Peyer's patch (tissue), 4 donors: ENCODE results near the gene VRK1. TPM values are rescaled to one million over a fixed set of nuclear protein-coding genes. Genes with fewer than 3 reads are reported as not detected.
"Not testable (repeated sequence)": the region's sequence is repeated elsewhere in the genome, so short reads cannot be mapped to it uniquely, and the experiment has no call there.

Source experiments
- DNase-seq, 3 donors: peaks; one replicate each; pipeline ENCODE4 v3.0.0-alpha.2; 2017 to 2019
- H3K27ac ChIP-seq, 4 donors: fragments of 200-600 bp; sonication (generic); one replicate each; pipeline ENCODE4 v1.5.1; 2016 to 2019
- H3K27me3 ChIP-seq, 2 donors: fragments of 200-600 bp; sonication (generic); one replicate each; pipeline ENCODE4 v1.5.1; 2019
- H3K36me3 ChIP-seq, 3 donors: fragments of 200-600 bp; sonication (generic); one replicate each; pipeline ENCODE4 v1.5.1; 2016 to 2019
- H3K4me1 ChIP-seq, 4 donors: fragments of 200-600 bp; sonication (generic); one replicate each; pipeline ENCODE4 v1.5.1; 2016 to 2019
- H3K4me3 ChIP-seq, 4 donors: fragments of 200-600 bp; sonication (generic); 1 replicate in 3 of 4; 2 replicates in 1 of 4; pipeline ENCODE4 v1.5.1; 2016 to 2019; ENCODE audit warnings: mild to moderate bottlenecking in 1 of 4
- H3K9me3 ChIP-seq, 4 donors: fragments of 200-600 bp; sonication (generic); one replicate each; pipeline ENCODE4 v1.5.1; 2016 to 2019; ENCODE audit warnings: mild to moderate bottlenecking in 1 of 4
- POLR2A ChIP-seq, 2 donors: fragments of 450-650 bp; IDR thresholded peaks; one replicate each; pipeline ENCODE4 v1.5.1; 2017; ENCODE audit warnings: antibody characterized with exemption in 2 of 2, mild to moderate bottlenecking in 2 of 2, moderate library complexity in 2 of 2
- total RNA-seq, 4 donors: library from RNA; depleted of rRNA; stranded (reverse); fragments of >200 nt; gene quantifications; one replicate each; pipeline ENCODE4 v1.1.0, GENCODE V29; 2016
- TF ChIP-seq, protein P1 (sequence below), 6 experiments: fragments of 450-650 bp in 4 of 6; fragments of 200-600 bp in 2 of 6; sonication (generic) in 1 of 6; IDR thresholded peaks; one replicate each; pipeline ENCODE4 v1.5.1; 2017 to 2019; ENCODE audit warnings: antibody characterized with exemption in 6 of 6, mild to moderate bottlenecking in 3 of 6, moderate library complexity in 1 of 6

VRK1 gene
- total RNA-seq, 4 donors from 2014 or later = 6.6 to 54.5 (median 8.3) TPM

DNA sequence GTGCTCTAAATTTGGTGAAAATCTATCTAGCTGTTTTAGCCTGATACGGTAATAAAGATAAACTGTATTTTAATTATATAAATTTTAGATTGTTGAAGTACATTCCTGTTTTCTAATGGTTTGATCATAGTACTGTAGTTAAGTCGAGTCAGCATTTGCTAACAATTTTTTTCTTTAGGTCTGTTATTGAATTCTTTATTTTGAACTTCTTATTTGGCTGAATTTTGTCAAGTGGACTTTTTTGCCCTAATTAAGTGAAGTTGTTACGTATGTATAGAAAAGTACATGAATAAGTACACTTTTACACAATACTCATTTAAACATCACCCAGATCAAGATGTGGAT lies 66.8 kb downstream of the VRK1 start:
- Histone ChIP-seq H3K36me3 (no peaks in the 10 kb centered on the region), H3K4me1 (no peaks in the 10 kb centered on the region), H3K9me3 (no peaks in the 10 kb centered on the region), H3K27ac (no peak overlapping the region), H3K27me3 (no peaks in the 10 kb centered on the region), H3K4me3 (no peak overlapping the region)
- TF ChIP-seq, protein P1, sequence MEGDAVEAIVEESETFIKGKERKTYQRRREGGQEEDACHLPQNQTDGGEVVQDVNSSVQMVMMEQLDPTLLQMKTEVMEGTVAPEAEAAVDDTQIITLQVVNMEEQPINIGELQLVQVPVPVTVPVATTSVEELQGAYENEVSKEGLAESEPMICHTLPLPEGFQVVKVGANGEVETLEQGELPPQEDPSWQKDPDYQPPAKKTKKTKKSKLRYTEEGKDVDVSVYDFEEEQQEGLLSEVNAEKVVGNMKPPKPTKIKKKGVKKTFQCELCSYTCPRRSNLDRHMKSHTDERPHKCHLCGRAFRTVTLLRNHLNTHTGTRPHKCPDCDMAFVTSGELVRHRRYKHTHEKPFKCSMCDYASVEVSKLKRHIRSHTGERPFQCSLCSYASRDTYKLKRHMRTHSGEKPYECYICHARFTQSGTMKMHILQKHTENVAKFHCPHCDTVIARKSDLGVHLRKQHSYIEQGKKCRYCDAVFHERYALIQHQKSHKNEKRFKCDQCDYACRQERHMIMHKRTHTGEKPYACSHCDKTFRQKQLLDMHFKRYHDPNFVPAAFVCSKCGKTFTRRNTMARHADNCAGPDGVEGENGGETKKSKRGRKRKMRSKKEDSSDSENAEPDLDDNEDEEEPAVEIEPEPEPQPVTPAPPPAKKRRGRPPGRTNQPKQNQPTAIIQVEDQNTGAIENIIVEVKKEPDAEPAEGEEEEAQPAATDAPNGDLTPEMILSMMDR (IDR thresholded peaks at IDR 0.05) = no peak
- TF ChIP-seq POLR2A (IDR thresholded peaks at IDR 0.05) = no peak
- DNase-seq = no peak

DNA sequence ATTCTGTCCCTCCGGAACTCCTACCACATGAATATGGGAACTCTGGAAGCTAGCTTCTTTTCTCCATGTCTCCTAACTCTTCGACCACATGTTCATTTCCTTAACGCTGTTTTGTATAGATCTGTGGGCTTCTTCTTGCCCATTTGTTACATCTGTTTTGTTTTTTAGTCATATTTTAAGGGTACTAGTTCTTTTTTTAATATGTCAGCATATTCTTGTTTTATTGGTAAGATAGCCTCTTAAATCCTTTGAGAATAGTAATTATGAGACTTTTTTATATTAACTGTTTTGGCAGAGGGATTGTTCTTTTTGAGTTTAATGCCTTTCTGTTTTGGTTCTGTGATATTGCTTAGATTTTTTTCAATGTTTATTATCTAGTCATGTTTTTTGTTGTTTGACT lies 70.5 kb downstream of the VRK1 start:
- Histone ChIP-seq H3K27me3 (no peaks in the 10 kb centered on the region), H3K4me1 (no peaks in the 10 kb centered on the region), H3K4me3 (no peak overlapping the region), H3K9me3 (no peaks in the 10 kb centered on the region), H3K27ac (no peak overlapping the region), H3K36me3 (no peaks in the 10 kb centered on the region)
- no peak for TF ChIP-seq POLR2A (IDR thresholded peaks at IDR 0.05)
- DNase-seq = no peak

DNA sequence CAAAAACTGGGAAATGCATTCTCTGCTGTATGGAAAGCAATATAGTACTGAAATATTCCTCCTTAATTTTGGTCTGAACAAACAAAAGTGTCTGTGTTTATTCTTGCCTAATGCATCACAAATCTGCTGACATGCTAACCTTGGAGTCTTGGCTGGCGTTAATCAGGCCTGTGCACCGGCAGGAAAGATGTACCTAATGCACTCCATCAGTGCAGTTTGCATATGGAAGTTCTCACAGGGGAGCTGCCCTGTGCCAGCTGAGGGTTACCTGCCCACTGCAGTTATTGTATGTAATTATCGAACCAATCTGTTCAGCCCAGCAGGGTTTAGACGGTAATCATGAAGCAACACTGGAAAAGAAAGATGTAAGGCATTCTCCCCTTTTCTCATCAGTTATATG lies 76.9 kb downstream of the VRK1 start:
- Histone ChIP-seq H3K4me3 (no peak overlapping the region), H3K27ac (no peak overlapping the region), H3K9me3 (no peaks in the 10 kb centered on the region), H3K4me1 (no peaks in the 10 kb centered on the region), H3K27me3 (no peaks in the 10 kb centered on the region), H3K36me3 (no peaks in the 10 kb centered on the region)
- TF ChIP-seq, protein P1 (IDR thresholded peaks at IDR 0.05) = no peak
- no peak for TF ChIP-seq POLR2A (IDR thresholded peaks at IDR 0.05)
- no peak for DNase-seq

DNA sequence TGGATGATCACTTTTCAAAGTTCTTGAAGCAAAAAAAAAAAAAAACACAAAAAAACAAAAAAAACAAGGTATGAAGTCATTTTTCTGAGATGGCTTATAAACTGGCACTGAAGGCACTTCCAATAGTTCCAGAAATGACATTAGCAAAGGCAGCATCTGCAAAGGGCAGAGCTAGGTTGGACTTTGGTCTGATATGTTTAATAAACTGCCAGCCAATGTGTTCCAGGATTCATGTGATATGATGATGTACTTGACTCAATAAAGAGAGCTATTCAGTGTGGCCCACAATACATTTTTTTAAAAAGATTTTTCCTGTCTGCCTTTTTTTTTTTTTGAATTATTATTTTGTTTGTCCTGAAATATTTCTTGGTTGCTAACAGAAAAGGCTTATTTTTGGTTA lies 79.6 kb downstream of the VRK1 start:
- no peak for TF ChIP-seq POLR2A (IDR thresholded peaks at IDR 0.05)
- TF ChIP-seq, protein P1 (IDR thresholded peaks at IDR 0.05) = no peak
- no peak for DNase-seq
- no peaks in the 10 kb centered on the region for H3K27me3 ChIP-seq

DNA sequence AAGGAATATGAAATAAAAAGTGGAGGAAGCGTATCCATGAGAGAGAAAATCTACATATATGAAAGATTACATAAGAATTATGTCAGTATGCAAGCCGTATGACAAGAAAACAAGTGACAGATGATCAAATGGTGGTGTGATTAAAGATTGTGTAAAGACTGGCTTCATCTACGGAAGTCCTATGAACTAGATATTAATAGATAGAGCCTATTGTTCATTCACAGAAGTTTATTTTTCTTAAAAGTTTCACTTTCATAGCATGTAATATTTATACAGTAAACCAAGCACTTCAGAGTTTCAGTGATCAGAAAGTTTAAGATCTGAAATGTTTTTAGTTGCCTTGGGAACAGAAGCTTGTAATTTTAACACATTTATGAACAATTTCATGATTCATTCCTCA lies 84.5 kb downstream of the VRK1 start:
- no peaks in the 10 kb centered on the region for H3K4me1 ChIP-seq
- H3K4me3 ChIP-seq = no peak overlapping the region
- H3K27ac ChIP-seq = no peak overlapping the region
- no peaks in the 10 kb centered on the region for H3K9me3 ChIP-seq
- no peak for DNase-seq
- H3K27me3 ChIP-seq = no peaks in the 10 kb centered on the region
- no peaks in the 10 kb centered on the region for H3K36me3 ChIP-seq
- TF ChIP-seq, protein P1 (IDR thresholded peaks at IDR 0.05) = no peak
- TF ChIP-seq POLR2A (IDR thresholded peaks at IDR 0.05) = no peak

More for the DNA sequence above, 79.6 kb downstream of the VRK1 start:
- Histone ChIP-seq H3K4me3 (no peak overlapping the region), H3K4me1 (no peaks in the 10 kb centered on the region), H3K27ac (no peak overlapping the region), H3K36me3 (no peaks in the 10 kb centered on the region), H3K9me3 (no peaks in the 10 kb centered on the region)

DNA sequence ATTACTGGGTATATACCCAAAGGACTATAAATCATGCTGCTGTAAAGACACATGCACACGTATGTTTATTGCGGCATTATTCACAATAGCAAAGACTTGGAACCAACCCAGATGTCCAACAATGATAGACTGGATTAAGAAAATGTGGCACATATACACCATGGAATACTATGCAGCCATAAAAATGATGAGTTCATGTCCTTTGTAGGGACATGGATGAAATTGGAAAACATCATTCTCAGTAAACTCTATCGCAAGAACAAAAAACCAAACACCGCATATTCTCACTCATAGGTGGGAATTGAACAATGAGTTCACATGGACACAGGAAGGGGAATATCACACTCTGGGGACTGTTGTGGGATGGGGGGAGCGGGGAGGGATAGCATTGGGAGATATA lies 86.8 kb downstream of the VRK1 start:
- H3K4me1 ChIP-seq, H3K4me3 ChIP-seq, H3K9me3 ChIP-seq, H3K27ac ChIP-seq, H3K27me3 ChIP-seq, H3K36me3 ChIP-seq, DNase-seq: not testable (repeated sequence)

DNA sequence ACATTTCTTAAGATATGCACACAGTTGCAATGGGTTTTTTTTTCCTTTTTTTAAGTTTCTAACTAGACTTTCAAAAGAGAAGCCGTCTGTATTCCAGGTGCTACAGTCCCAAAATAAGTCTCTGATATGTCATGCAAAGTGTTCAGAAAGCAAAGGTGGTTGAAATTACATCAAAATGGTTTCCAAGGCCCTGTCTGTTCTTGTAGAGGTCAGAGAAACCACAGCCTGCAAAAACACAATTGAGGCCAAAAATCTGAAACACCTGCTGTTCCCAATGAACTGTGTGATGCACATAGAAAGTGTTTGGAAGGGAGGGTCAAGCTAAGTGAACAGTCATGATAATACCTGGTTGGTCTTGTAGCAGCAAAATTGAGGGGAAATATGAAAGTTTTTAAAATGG lies 91.0 kb downstream of the VRK1 start:
- no peak overlapping the region for H3K4me3 ChIP-seq
- no peaks in the 10 kb centered on the region for H3K27me3 ChIP-seq
- no peak for DNase-seq
- no peak for TF ChIP-seq POLR2A (IDR thresholded peaks at IDR 0.05)
- TF ChIP-seq, protein P1 (IDR thresholded peaks at IDR 0.05) = no peak
- H3K4me1 ChIP-seq = no peaks in the 10 kb centered on the region
- no peak overlapping the region for H3K27ac ChIP-seq
- H3K36me3 ChIP-seq = no peaks in the 10 kb centered on the region
- no peaks in the 10 kb centered on the region for H3K9me3 ChIP-seq
